IMR-90 (cell line): ENCODE data around the gene APCDD1L. TPM values are rescaled to one million over a fixed set of nuclear protein-coding genes. Genes with fewer than 3 reads are reported as not detected.

Source experiments
- ATAC-seq: fragments of 200-7000 bp; cut with Tn5 transposase; 2 replicates; pipeline ENCODE4 v1.9.1; 2020; ENCODE audit warnings: low read depth, mild to moderate bottlenecking, moderate library complexity
- BruUV-seq: library from RNA; stranded (reverse); fragments of 400-500 nt; replicated peaks from 2 replicates; lab custom pipeline; 2021; lab: Mats Ljungman, UMichigan
- CTCF ChIA-PET: fragments of 300-600 bp; formaldehyde crosslinking; extraction: SDS; loops from one replicate; lab custom pipeline; 2021; ENCODE audit warnings: antibody characterized with exemption; lab: Yijun Ruan, JAX
- POLR2A ChIA-PET: fragments of 300-600 bp; sonication (Branson Sonifier 250); formaldehyde crosslinking; loops from one replicate; lab custom pipeline; 2022; ENCODE audit warnings: antibody characterized with exemption; ENCODE audit not compliant: unreplicated experiment; lab: Charles Lee
- DNase-seq: peaks from one replicate; pipeline ENCODE4 v3.0.0; 2013
- H2AFZ ChIP-seq: replicated peaks from 2 replicates; pipeline ENCODE3; 2013; ENCODE audit warnings: low read length, mild to moderate bottlenecking; ENCODE audit not compliant: poor library complexity
- H2AK5ac ChIP-seq: 2 replicates; pipeline ENCODE4 v1.6.1; 2013; ENCODE audit warnings: low read depth, low read length, inconsistent platforms
- H2AK9ac ChIP-seq: replicated peaks from 2 replicates; pipeline ENCODE3; 2013; ENCODE audit warnings: mild to moderate bottlenecking, low read depth, low read length, moderate library complexity; ENCODE audit not compliant: poor library complexity
- H2BK120ac ChIP-seq: 2 replicates; pipeline ENCODE4 v1.6.1; 2013; ENCODE audit warnings: low read depth, low read length, inconsistent platforms
- H2BK15ac ChIP-seq: 3 replicates; pipeline ENCODE4 v1.6.1; 2013; ENCODE audit warnings: low read depth, low read length, inconsistent platforms
- H2BK20ac ChIP-seq: 2 replicates; pipeline ENCODE4 v1.6.1; 2013; ENCODE audit warnings: low read depth, mild to moderate bottlenecking, inconsistent platforms, low read length, moderate library complexity
- H2BK5ac ChIP-seq: 2 replicates; pipeline ENCODE4 v1.6.1; 2013; ENCODE audit warnings: mild to moderate bottlenecking, low read depth, low read length, inconsistent platforms; ENCODE audit not compliant: poor library complexity, severe bottlenecking
- H3K14ac ChIP-seq: replicated peaks from 2 replicates; pipeline ENCODE4 v1.6.1; 2013; ENCODE audit warnings: low read depth, low read length, inconsistent platforms
- H3K18ac ChIP-seq: 2 replicates; pipeline ENCODE4 v1.6.1; 2013; ENCODE audit warnings: low read depth, low read length, control low read depth
- H3K23ac ChIP-seq: 2 replicates; pipeline ENCODE4 v1.6.1; 2013; ENCODE audit warnings: low read depth, low read length, inconsistent platforms
- H3K27ac ChIP-seq: 2 replicates; pipeline ENCODE4 v1.5.1; 2013; ENCODE audit warnings: mild to moderate bottlenecking, control low read depth, low read length; ENCODE audit not compliant: insufficient read depth
- H3K27me3 ChIP-seq: 2 replicates; pipeline ENCODE4 v1.6.1; 2013; ENCODE audit warnings: low read length; ENCODE audit not compliant: control insufficient read depth, insufficient read depth
- H3K36me3 ChIP-seq: 2 replicates; pipeline ENCODE4 v1.6.1; 2013; ENCODE audit warnings: low read length, mixed read lengths; ENCODE audit not compliant: control insufficient read depth, insufficient read depth
- H3K4ac ChIP-seq: 2 replicates; pipeline ENCODE4 v1.6.1; 2013; ENCODE audit warnings: low read depth, low read length, inconsistent platforms
- H3K4me1 ChIP-seq: 2 replicates; pipeline ENCODE4 v1.6.1; 2013; ENCODE audit warnings: low read length, mixed read lengths; ENCODE audit not compliant: control insufficient read depth, insufficient read depth
- H3K4me2 ChIP-seq: 2 replicates; pipeline ENCODE4 v1.6.1; 2013; ENCODE audit warnings: low read depth, mild to moderate bottlenecking, control low read depth, low read length, moderate library complexity
- H3K4me3 ChIP-seq: 2 replicates; pipeline ENCODE4 v1.5.1; 2013; ENCODE audit warnings: low read depth, mild to moderate bottlenecking, control low read depth, low read length, moderate library complexity; ENCODE audit not compliant: insufficient read depth
- H3K56ac ChIP-seq: 2 replicates; pipeline ENCODE4 v1.6.1; 2013; ENCODE audit warnings: low read length, inconsistent platforms; ENCODE audit not compliant: insufficient read depth; ENCODE audit errors: extremely low read depth
- H3K79me1 ChIP-seq, 2 experiments: 2 replicates each; pipeline ENCODE4 v1.6.1; 2013; ENCODE audit warnings: low read length in 2 of 2, inconsistent platforms in 1 of 2, low read depth in 1 of 2
- H3K9ac ChIP-seq: 2 replicates; pipeline ENCODE4 v1.6.1; 2013; ENCODE audit warnings: low read depth, low read length, control low read depth
- H3K9me1 ChIP-seq: 2 replicates; pipeline ENCODE4 v1.6.1; 2013; ENCODE audit warnings: low read length, inconsistent platforms; ENCODE audit not compliant: insufficient read depth
- H3K9me3 ChIP-seq: 2 replicates; pipeline ENCODE4 v1.6.1; 2013; ENCODE audit warnings: low read length; ENCODE audit not compliant: control insufficient read depth, insufficient read depth
- H4K20me1 ChIP-seq: 2 replicates; pipeline ENCODE4 v1.6.1; 2013; ENCODE audit warnings: low read length, inconsistent platforms; ENCODE audit not compliant: insufficient read depth
- H4K5ac ChIP-seq: 2 replicates; pipeline ENCODE4 v1.6.1; 2013; ENCODE audit warnings: mild to moderate bottlenecking, low read depth, low read length, control low read depth
- H4K8ac ChIP-seq, 2 experiments: 2 replicates each; pipeline ENCODE4 v1.6.1; 2013; ENCODE audit warnings: low read depth in 2 of 2, low read length in 2 of 2, control low read depth in 1 of 2, inconsistent platforms in 1 of 2
- H4K91ac ChIP-seq: 2 replicates; pipeline ENCODE4 v1.6.1; 2013; ENCODE audit warnings: low read depth, low read length, inconsistent platforms; ENCODE audit not compliant: insufficient read depth
- NFE2L2 ChIP-seq: fragments of 150-350 bp; IDR thresholded peaks from 2 replicates; pipeline ENCODE4 v1.6.1; 2016; ENCODE audit warnings: low read depth, mild to moderate bottlenecking, low read length
- WGBS, 2 experiments: methylation state at CpG; one replicate each; pipeline versions ENCODE4 v1.1.5 to v1.1.7; 2013; ENCODE audit warnings: missing lambda C conversion rate in 2 of 2; ENCODE audit not compliant: insufficient read length in 1 of 2; ENCODE audit errors: extremely low coverage in 2 of 2; 5-methylcytosine and 5-hydroxymethylcytosine counted together
- dilution Hi-C: fragments of 300-500 bp; cut with HindIII; formaldehyde crosslinking; loops from one replicate; pipeline ENCODE4 v1.14.3; 2018; ENCODE audit warnings: low sequenced_read_pairs; ENCODE audit not compliant: unreplicated experiment
- in situ Hi-C: fragments of 300-500 bp; cut with MboI; formaldehyde crosslinking; loops from 3 replicates; pipeline ENCODE4 v1.14.3; 2019; ENCODE audit warnings: low sequenced_read_pairs, inconsistent platforms, mixed read lengths
- intact Hi-C: fragments of 100-400 bp; cut with micrococcal nuclease; formaldehyde crosslinking; loops from 2 replicates; pipeline ENCODE4 v1.10.0; 2022
- polyA plus RNA-seq, 3 experiments: library from polyadenylated mRNA; depleted of rRNA; stranded (reverse); fragments of >200 nt; gene quantifications; 2 replicates each; pipeline ENCODE4 v1.2.3, GENCODE V29; 2012; ENCODE audit warnings: low replicate concordance in 1 of 3
- total RNA-seq: library from RNA; depleted of rRNA; stranded (reverse); fragments of >200 nt; gene quantifications from 2 replicates; pipeline ENCODE4 v1.2.3, GENCODE V29; 2012

The APCDD1L gene
- total and polyA plus RNA-seq, 2 of the 4 experiments (the other 2 are of a cell fraction), result 2.5 to 18.3 TPM

DNA sequence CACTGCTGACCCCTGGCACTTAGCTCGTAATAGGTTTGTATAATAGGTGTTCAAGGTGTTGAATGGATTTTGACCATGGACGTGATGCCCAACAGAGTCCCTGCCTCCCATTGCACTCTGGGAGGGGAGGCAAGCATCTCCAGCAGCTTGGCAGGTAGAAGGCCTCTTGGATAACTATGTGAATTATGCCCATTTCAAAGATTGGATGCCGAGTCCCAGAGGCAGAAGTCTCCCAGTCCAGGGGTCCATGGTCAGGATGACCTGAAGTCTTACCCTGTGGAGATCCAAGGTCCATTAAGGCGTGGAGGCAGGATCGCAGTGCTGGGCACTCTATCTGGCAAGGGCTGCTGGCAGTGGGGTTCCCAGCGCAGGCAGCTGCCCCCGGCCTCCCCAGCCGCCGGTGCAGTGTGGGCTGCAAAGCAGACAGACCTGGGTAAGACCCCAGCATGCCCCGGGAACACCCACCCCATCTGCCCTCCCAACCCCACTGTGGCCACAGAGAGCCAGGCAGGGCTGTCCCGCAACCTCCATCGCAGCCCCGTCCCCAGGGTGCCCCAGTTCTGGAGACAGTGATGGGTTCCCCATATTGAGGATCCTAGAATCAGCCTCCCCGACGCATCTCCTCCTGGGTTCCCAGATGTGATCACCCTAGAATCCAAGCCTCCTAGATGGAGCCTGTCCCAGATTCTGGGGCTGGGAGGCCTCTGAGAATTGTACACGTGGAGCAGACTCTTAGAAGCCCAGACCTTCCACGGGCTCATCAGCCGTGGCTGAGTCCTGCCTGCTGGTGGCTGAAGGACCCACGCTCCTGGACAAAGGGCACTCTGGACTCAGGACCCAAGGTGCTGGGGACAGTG, 44.6 kb downstream of the APCDD1L start:
- H3K4me1 ChIP-seq, result no peaks in the 10 kb centered on the region; the same call in 1 of the 2 replicates
- in situ Hi-C loops (loop anchor here (10.0 kb wide), 1 partner anchor 384 kb away; the partner anchor contains the start of genes GNAS and GNAS-AS1), dilution Hi-C loops (no loop called here), intact Hi-C loops (no loop called here)
- H4K8ac ChIP-seq, result no peak overlapping the region
- ChIA-PET POLR2A (no interaction called here), CTCF (no interaction called here)
- H2BK5ac ChIP-seq, result no peak overlapping the region
- H3K9me1 ChIP-seq, result no peaks in the 10 kb centered on the region; the same call in 1 of the 2 replicates
- H3K23ac ChIP-seq, result no peak overlapping the region
- no peak overlapping the region for H2BK20ac ChIP-seq
- ATAC-seq (no peak), DNase-seq (no peak)
- H4K5ac ChIP-seq, result no peak overlapping the region
- H3K4ac ChIP-seq, result no peak overlapping the region
- H2AK5ac ChIP-seq, result no peak overlapping the region
- no peak overlapping the region for H3K27ac ChIP-seq
- BruUV-seq, result no TSS peak
- H3K27me3 ChIP-seq, result no peaks in the 10 kb centered on the region
- no peak for TF ChIP-seq NFE2L2
- no peak overlapping the region for H2BK15ac ChIP-seq
- H4K91ac ChIP-seq, result no peak overlapping the region
- H3K14ac ChIP-seq, result no peak overlapping the region
- no peak overlapping the region for H2BK120ac ChIP-seq
- 96% methylated on average over 8 of the region's 19 CpGs; no CpG with 5 or more reads in 1 of the 2 experiments for WGBS, 2 experiments
- H2AFZ ChIP-seq, result no peak overlapping the region
- H3K79me1 ChIP-seq, result no peaks in the 10 kb centered on the region
- no peak overlapping the region for H2AK9ac ChIP-seq
- no peaks in the 10 kb centered on the region; the same call in 1 of the 2 replicates for H3K36me3 ChIP-seq
- no peak overlapping the region for H3K56ac ChIP-seq
- no peak overlapping the region for H3K4me3 ChIP-seq
- no peaks in the 10 kb centered on the region for H4K20me1 ChIP-seq
- H3K9ac ChIP-seq, result no peak overlapping the region
- no peaks in the 10 kb centered on the region for H3K9me3 ChIP-seq
- H3K18ac ChIP-seq, result no peak overlapping the region
- no peak overlapping the region for H3K4me2 ChIP-seq
